ENCODE data around the gene IREB2. TPM values are rescaled to one million over a fixed set of nuclear protein-coding genes. Genes with fewer than 3 reads are reported as not detected.

IREB2 gene
- total RNA-seq, 1 donor from 2014 or later: 23.5 TPM

DNA sequence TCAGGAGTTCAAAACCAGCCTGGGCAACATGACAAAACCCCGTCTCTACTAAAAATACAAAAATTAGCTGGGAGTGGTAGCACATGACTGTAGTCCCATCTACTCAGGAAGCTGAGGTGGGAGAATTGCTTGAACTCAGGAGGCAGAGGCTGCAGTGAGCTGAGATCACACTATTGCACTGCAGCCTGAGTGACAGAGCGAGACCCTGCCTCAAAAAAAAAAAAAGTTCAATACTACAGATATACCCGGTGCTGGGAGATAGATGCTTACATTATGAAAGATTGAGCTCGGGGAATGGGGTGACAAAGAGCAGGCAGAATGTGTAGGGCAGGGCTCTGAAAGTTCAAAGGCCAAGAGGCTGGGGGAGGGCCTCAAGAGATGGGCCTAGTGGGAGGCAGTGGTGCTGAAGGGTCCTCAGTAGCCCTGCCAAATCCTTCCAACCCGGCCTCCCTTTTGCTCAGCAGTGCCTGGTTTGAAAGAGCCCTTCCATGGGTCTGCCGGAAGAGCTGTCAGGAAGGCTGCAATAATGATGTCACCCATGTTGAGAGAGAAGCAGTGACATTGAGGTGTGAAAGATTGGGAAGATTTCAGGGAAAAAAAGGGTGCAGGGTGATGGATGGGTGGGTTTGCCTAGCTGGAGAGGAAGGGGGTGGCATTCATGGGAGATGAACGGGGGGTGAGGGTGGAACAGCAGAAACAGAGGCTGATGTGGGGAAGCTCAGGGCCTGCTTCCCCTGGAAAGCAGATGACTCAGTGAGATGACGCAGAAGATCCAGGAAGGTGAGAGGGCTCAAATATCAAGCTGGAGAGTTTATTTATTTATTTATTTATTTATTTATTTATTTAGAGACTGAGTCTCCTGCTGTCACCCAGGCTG, 20.0 kb upstream of the IREB2 start:
- DNase-seq (ENCODE audit: low read depth): no peak
- TF ChIP-seq, protein P1, sequence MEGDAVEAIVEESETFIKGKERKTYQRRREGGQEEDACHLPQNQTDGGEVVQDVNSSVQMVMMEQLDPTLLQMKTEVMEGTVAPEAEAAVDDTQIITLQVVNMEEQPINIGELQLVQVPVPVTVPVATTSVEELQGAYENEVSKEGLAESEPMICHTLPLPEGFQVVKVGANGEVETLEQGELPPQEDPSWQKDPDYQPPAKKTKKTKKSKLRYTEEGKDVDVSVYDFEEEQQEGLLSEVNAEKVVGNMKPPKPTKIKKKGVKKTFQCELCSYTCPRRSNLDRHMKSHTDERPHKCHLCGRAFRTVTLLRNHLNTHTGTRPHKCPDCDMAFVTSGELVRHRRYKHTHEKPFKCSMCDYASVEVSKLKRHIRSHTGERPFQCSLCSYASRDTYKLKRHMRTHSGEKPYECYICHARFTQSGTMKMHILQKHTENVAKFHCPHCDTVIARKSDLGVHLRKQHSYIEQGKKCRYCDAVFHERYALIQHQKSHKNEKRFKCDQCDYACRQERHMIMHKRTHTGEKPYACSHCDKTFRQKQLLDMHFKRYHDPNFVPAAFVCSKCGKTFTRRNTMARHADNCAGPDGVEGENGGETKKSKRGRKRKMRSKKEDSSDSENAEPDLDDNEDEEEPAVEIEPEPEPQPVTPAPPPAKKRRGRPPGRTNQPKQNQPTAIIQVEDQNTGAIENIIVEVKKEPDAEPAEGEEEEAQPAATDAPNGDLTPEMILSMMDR (IDR thresholded peaks at IDR 0.05; ENCODE audit: insufficient read depth, low read length, poor library complexity, severe bottlenecking): no peak
- H3K4me3 ChIP-seq (ENCODE audit: low read depth, low read length): no peak overlapping the region

GRCh38 chr15:78418686-78419085, 19.3 kb upstream of the IREB2 start:
- peaks cover 9% of the 10 kb centered on the region for H3K27me3 ChIP-seq (ENCODE audit: control insufficient read depth, insufficient read depth, low read length)
- H3K4me3 ChIP-seq (ENCODE audit: low read depth, low read length): no peak overlapping the region
- H3K36me3 ChIP-seq (ENCODE audit: control insufficient read depth, insufficient read depth, low read length): no peaks in the 10 kb centered on the region
- TF ChIP-seq, protein P1 (IDR thresholded peaks at IDR 0.05; ENCODE audit: insufficient read depth, low read length, poor library complexity, severe bottlenecking): no peak
- DNase-seq (ENCODE audit: low read depth): no peak

More for the DNA sequence above, 20.0 kb upstream of the IREB2 start:
- H3K36me3 ChIP-seq (ENCODE audit: control insufficient read depth, insufficient read depth, low read length): no peaks in the 10 kb centered on the region
- peaks cover 9% of the 10 kb centered on the region for H3K27me3 ChIP-seq (ENCODE audit: control insufficient read depth, insufficient read depth, low read length)

DNA sequence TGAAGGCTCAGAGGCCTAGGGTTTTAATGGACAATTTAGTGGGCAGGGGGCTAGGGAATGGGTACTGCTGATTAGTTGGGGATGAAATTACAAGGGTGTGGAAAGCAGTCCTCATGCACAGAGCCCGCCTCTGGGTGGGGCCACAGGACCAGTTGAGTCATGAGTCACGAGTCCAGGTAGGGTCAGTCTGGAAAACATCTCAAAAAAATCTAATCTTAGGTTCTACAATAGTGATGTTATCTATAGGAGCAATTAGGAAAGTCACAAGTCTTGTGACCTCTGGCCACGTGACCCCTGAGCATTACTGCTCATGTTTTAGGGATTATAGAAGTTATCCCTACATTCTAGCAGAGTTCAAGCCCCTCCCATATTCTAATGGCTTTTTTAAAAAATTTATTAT, 18.6 kb upstream of the IREB2 start:
- TF ChIP-seq, protein P1 (IDR thresholded peaks at IDR 0.05; ENCODE audit: insufficient read depth, low read length, poor library complexity, severe bottlenecking): no peak
- no peaks in the 10 kb centered on the region for H3K36me3 ChIP-seq (ENCODE audit: control insufficient read depth, insufficient read depth, low read length)
- peaks cover 10% of the 10 kb centered on the region for H3K27me3 ChIP-seq (ENCODE audit: control insufficient read depth, insufficient read depth, low read length)
- DNase-seq (ENCODE audit: low read depth): no peak
- H3K4me3 ChIP-seq (ENCODE audit: low read depth, low read length): no peak overlapping the region

DNA sequence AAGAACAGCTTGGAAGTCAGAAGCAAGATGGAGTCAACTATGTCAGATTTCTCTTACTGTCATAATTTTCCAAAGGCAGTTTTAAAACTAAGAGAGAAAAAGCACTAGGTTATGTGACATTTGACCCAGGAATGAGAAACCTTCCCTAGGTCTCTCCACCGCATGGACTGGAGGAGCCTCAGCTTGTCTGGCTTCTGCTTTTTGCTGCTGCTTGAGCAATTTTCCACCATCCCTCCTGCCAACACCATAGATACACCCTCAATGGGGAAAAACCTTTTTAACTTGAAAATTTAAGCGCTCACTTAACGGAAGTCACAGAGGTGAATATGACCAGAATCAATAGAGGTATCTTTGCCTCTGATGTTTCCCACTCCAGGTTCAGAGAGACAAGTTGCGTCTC, 17.8 kb upstream of the IREB2 start:
- H3K27me3 ChIP-seq (ENCODE audit: control insufficient read depth, insufficient read depth, low read length): peaks cover 11% of the 10 kb centered on the region
- no peak for DNase-seq (ENCODE audit: low read depth)
- H3K36me3 ChIP-seq (ENCODE audit: control insufficient read depth, insufficient read depth, low read length): no peaks in the 10 kb centered on the region
- no peak overlapping the region for H3K4me3 ChIP-seq (ENCODE audit: low read depth, low read length)
- TF ChIP-seq, protein P1 (IDR thresholded peaks at IDR 0.05; ENCODE audit: insufficient read depth, low read length, poor library complexity, severe bottlenecking): no peak

GRCh38 chr15:78420766-78421165, 17.2 kb upstream of the IREB2 start:
- Histone ChIP-seq H3K27me3 (ENCODE audit: control insufficient read depth, insufficient read depth, low read length) (peaks cover 11% of the 10 kb centered on the region), H3K36me3 (ENCODE audit: control insufficient read depth, insufficient read depth, low read length) (no peaks in the 10 kb centered on the region), H3K4me3 (ENCODE audit: low read depth, low read length) (no peak overlapping the region)
- no peak for DNase-seq (ENCODE audit: low read depth)
- TF ChIP-seq, protein P1 (IDR thresholded peaks at IDR 0.05; ENCODE audit: insufficient read depth, low read length, poor library complexity, severe bottlenecking): no peak

Measured in kidney epithelial cell (primary cell).